ENCODE results near the gene MT1A. TPM values are rescaled to one million over a fixed set of nuclear protein-coding genes. Genes with fewer than 3 reads are reported as not detected.

Gene MT1A
- total RNA-seq, 1 experiment from 2014 or later, result 2.8 TPM

DNA sequence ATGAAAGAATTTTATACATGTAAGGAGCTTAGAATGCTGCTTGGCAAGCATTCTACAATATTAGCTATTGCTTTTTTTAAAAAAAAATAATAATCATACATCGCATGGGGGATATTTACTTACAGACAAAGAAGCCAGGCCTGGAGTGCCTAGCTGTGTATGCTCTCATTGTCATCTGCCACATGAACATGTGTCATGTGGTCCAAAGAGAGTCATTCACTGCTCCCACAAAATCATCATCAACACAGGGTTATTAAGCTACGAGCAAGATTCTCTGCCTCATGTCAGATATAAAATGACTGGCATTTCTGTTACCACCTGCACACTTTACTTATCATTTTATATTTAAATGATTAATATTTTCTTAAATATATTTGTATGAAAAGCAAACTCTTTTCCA lies 14.8 kb upstream of the MT1A start:
- DNase-seq (ENCODE audit: low spot score) (no peak), ATAC-seq (no peak)
- TF ChIP-seq, protein P1, sequence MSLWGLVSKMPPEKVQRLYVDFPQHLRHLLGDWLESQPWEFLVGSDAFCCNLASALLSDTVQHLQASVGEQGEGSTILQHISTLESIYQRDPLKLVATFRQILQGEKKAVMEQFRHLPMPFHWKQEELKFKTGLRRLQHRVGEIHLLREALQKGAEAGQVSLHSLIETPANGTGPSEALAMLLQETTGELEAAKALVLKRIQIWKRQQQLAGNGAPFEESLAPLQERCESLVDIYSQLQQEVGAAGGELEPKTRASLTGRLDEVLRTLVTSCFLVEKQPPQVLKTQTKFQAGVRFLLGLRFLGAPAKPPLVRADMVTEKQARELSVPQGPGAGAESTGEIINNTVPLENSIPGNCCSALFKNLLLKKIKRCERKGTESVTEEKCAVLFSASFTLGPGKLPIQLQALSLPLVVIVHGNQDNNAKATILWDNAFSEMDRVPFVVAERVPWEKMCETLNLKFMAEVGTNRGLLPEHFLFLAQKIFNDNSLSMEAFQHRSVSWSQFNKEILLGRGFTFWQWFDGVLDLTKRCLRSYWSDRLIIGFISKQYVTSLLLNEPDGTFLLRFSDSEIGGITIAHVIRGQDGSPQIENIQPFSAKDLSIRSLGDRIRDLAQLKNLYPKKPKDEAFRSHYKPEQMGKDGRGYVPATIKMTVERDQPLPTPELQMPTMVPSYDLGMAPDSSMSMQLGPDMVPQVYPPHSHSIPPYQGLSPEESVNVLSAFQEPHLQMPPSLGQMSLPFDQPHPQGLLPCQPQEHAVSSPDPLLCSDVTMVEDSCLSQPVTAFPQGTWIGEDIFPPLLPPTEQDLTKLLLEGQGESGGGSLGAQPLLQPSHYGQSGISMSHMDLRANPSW (CRISPR knock-in tag; conservative IDR thresholded peaks at IDR 0.05; ENCODE audit: low read depth), result no peak
- TF ChIP-seq, protein P2, sequence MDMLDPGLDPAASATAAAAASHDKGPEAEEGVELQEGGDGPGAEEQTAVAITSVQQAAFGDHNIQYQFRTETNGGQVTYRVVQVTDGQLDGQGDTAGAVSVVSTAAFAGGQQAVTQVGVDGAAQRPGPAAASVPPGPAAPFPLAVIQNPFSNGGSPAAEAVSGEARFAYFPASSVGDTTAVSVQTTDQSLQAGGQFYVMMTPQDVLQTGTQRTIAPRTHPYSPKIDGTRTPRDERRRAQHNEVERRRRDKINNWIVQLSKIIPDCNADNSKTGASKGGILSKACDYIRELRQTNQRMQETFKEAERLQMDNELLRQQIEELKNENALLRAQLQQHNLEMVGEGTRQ (CRISPR knock-in tag; IDR thresholded peaks at IDR 0.05), result no peak
- TF ChIP-seq ZNF671 (CRISPR knock-in tag; IDR thresholded peaks at IDR 0.05), result no peak
- TF ChIP-seq ZNF138 (CRISPR knock-in tag; conservative IDR thresholded peaks at IDR 0.05), result no peak
- no peak for TF ChIP-seq ZNF263 (CRISPR knock-in tag; IDR thresholded peaks at IDR 0.05; ENCODE audit: low read depth)
- TF ChIP-seq, protein P3, sequence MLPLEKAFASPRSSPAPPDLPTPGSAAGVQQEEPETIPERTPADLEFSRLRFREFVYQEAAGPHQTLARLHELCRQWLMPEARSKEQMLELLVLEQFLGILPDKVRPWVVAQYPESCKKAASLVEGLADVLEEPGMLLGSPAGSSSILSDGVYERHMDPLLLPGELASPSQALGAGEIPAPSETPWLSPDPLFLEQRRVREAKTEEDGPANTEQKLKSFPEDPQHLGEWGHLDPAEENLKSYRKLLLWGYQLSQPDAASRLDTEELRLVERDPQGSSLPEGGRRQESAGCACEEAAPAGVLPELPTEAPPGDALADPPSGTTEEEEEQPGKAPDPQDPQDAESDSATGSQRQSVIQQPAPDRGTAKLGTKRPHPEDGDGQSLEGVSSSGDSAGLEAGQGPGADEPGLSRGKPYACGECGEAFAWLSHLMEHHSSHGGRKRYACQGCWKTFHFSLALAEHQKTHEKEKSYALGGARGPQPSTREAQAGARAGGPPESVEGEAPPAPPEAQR (CRISPR knock-in tag; IDR thresholded peaks at IDR 0.05), result no peak
- no peak for TF ChIP-seq SMAD4 (CRISPR knock-in tag; IDR thresholded peaks at IDR 0.05)
- TF ChIP-seq, protein P4, sequence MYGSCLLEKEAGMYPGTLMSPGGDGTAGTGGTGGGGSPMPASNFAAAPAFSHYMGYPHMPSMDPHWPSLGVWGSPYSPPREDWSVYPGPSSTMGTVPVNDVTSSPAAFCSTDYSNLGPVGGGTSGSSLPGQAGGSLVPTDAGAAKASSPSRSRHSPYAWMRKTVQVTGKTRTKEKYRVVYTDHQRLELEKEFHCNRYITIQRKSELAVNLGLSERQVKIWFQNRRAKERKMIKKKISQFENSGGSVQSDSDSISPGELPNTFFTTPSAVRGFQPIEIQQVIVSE (CRISPR knock-in tag; IDR thresholded peaks at IDR 0.05; ENCODE audit: borderline replicate concordance), result no peak
- TF ChIP-seq TCF7 (CRISPR knock-in tag; IDR thresholded peaks at IDR 0.05; ENCODE audit: low read depth), result no peak
- TF ChIP-seq, protein P5, sequence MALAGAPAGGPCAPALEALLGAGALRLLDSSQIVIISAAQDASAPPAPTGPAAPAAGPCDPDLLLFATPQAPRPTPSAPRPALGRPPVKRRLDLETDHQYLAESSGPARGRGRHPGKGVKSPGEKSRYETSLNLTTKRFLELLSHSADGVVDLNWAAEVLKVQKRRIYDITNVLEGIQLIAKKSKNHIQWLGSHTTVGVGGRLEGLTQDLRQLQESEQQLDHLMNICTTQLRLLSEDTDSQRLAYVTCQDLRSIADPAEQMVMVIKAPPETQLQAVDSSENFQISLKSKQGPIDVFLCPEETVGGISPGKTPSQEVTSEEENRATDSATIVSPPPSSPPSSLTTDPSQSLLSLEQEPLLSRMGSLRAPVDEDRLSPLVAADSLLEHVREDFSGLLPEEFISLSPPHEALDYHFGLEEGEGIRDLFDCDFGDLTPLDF (CRISPR knock-in tag; IDR thresholded peaks at IDR 0.05), result no peak
- no peak for TF ChIP-seq GRHL2 (CRISPR knock-in tag; IDR thresholded peaks at IDR 0.05; ENCODE audit: insufficient replicate concordance, severe bottlenecking)
- no peak for TF ChIP-seq GABPB1 (CRISPR knock-in tag; IDR thresholded peaks at IDR 0.05)
- TF ChIP-seq ZNF317 (CRISPR knock-in tag; IDR thresholded peaks at IDR 0.05; ENCODE audit: borderline replicate concordance, low read depth), result no peak
- TF ChIP-seq, protein P6, sequence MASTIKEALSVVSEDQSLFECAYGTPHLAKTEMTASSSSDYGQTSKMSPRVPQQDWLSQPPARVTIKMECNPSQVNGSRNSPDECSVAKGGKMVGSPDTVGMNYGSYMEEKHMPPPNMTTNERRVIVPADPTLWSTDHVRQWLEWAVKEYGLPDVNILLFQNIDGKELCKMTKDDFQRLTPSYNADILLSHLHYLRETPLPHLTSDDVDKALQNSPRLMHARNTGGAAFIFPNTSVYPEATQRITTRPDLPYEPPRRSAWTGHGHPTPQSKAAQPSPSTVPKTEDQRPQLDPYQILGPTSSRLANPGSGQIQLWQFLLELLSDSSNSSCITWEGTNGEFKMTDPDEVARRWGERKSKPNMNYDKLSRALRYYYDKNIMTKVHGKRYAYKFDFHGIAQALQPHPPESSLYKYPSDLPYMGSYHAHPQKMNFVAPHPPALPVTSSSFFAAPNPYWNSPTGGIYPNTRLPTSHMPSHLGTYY (CRISPR knock-in tag; IDR thresholded peaks at IDR 0.05), result no peak
- TF ChIP-seq, protein P7, sequence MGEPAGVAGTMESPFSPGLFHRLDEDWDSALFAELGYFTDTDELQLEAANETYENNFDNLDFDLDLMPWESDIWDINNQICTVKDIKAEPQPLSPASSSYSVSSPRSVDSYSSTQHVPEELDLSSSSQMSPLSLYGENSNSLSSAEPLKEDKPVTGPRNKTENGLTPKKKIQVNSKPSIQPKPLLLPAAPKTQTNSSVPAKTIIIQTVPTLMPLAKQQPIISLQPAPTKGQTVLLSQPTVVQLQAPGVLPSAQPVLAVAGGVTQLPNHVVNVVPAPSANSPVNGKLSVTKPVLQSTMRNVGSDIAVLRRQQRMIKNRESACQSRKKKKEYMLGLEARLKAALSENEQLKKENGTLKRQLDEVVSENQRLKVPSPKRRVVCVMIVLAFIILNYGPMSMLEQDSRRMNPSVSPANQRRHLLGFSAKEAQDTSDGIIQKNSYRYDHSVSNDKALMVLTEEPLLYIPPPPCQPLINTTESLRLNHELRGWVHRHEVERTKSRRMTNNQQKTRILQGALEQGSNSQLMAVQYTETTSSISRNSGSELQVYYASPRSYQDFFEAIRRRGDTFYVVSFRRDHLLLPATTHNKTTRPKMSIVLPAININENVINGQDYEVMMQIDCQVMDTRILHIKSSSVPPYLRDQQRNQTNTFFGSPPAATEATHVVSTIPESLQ (CRISPR knock-in tag; IDR thresholded peaks at IDR 0.05), result no peak
- TF ChIP-seq, protein P8, sequence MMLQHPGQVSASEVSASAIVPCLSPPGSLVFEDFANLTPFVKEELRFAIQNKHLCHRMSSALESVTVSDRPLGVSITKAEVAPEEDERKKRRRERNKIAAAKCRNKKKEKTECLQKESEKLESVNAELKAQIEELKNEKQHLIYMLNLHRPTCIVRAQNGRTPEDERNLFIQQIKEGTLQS (CRISPR knock-in tag; conservative IDR thresholded peaks at IDR 0.05), result no peak
- Mint-ChIP-seq H3K36me3 (peaks cover 2% of the 10 kb centered on the region; the same call in 1 of the 2 replicates), H3K4me3 (no peak overlapping the region), H3K4me1 (peaks cover 55% of the 10 kb centered on the region), H3K27me3 (ENCODE audit: low read depth) (peaks cover 98% of the 10 kb centered on the region), H3K27ac (no peak overlapping the region), H3K9me3 (peaks cover 8% of the 10 kb centered on the region; the same call in 1 of the 2 replicates)
- ChIA-PET CTCF (interaction anchor here (0.8 to 2.4 kb wide), 2 partner anchors 20 to 52 kb away, joined by 3 to 6 read pairs; no protein-coding TSS in a partner anchor), POLR2A (interaction anchor here (0.5 to 4.9 kb wide), 3 partner anchors 10 to 46 kb away, joined by 3 to 68 read pairs (median 3); partner anchors contain the start of gene MT2A)
